HL-60/S4 treated with phorbol 12-myristate 13-acetate at 8.2 ng/mL for 4 days and 3 days (cell line): ENCODE data around the gene CD3G.

ENCODE experiments used
- in situ Hi-C: fragments of 300-500 bp; cut with MboI; formaldehyde crosslinking; loops from 2 replicates; pipeline ENCODE4 v1.15.0; 2022; ENCODE audit warnings: low sequenced_read_pairs

The CD3G gene

GRCh38 chr11:118343981-118344515 lies at the start of gene CD3G:
Gene CD3G, plus strand, starts transcription at chr11:118344344. Its CDS starts 80 bp downstream, at chr11:118344424.
- in situ Hi-C loops: no loop called here

- in situ Hi-C loops: no loop called here
These were observed 48.9 kb upstream of the CD3G start for GRCh38 chr11:118295199-118295598.

- in situ Hi-C loops: no loop called here
These were observed 48.2 kb upstream of the CD3G start for GRCh38 chr11:118295815-118296454.

GRCh38 chr11:118301600-118302195 lies 42.4 kb upstream of the CD3G start:
- in situ Hi-C loops: loop anchor here (10.0 kb wide), 1 partner anchor 53 kb away; the partner anchor contains the start of gene UBE4A

- in situ Hi-C loops: loop anchor here (10.0 kb wide), 1 partner anchor 51 kb away; the partner anchor contains the start of gene UBE4A
These were observed 39.9 kb upstream of the CD3G start for GRCh38 chr11:118304227-118304567.

- in situ Hi-C loops: loop anchor here (10.0 kb wide), 1 partner anchor 50 kb away; the partner anchor contains the start of gene UBE4A
These were observed 39.4 kb upstream of the CD3G start, which contains the start of gene CD3E for GRCh38 chr11:118304568-118305248. Gene CD3E, plus strand, starts transcription at chr11:118304730. Its CDS starts 223 bp downstream, at chr11:118304953.

GRCh38 chr11:118305726-118306125 lies 38.4 kb upstream of the CD3G start:
- in situ Hi-C loops: loop anchor here (10.0 kb wide), 1 partner anchor 49 kb away; the partner anchor contains the start of gene UBE4A

GRCh38 chr11:118306556-118306955 lies 37.6 kb upstream of the CD3G start:
- in situ Hi-C loops: loop anchor here (10.0 kb wide), 1 partner anchor 48 kb away; the partner anchor contains the start of gene UBE4A

GRCh38 chr11:118308995-118309528 lies 35.1 kb upstream of the CD3G start:
- in situ Hi-C loops: loop anchor here (10.0 kb wide), 1 partner anchor 46 kb away; the partner anchor contains the start of gene UBE4A

- in situ Hi-C loops: no loop called here
These were observed 33.9 kb upstream of the CD3G start for GRCh38 chr11:118310271-118310670.

GRCh38 chr11:118310781-118311485 lies 33.2 kb upstream of the CD3G start:
- in situ Hi-C loops: no loop called here

- in situ Hi-C loops: no loop called here
These were observed 32.6 kb upstream of the CD3G start for GRCh38 chr11:118311518-118311917.

GRCh38 chr11:118312328-118312727 lies 31.8 kb upstream of the CD3G start:
- in situ Hi-C loops: no loop called here

- in situ Hi-C loops: no loop called here
These were observed 30.9 kb upstream of the CD3G start for GRCh38 chr11:118313242-118313641.

GRCh38 chr11:118314988-118315411 lies 29.1 kb upstream of the CD3G start:
- in situ Hi-C loops: no loop called here

GRCh38 chr11:118318124-118318523 lies 26.0 kb upstream of the CD3G start:
- in situ Hi-C loops: no loop called here

GRCh38 chr11:118318581-118319336 lies 25.4 kb upstream of the CD3G start:
- in situ Hi-C loops: no loop called here

GRCh38 chr11:118319337-118319707 lies 24.8 kb upstream of the CD3G start:
- in situ Hi-C loops: no loop called here

GRCh38 chr11:118320515-118320914 lies 23.6 kb upstream of the CD3G start:
- in situ Hi-C loops: no loop called here
